NCI-H2227 (cell line): ENCODE data around the gene PCED1A.

Experiments
- DNase-seq: peaks from one replicate; lab custom pipeline; 2025; ENCODE audit not compliant: unreplicated experiment; lab: John Stamatoyannopoulos, UW

Gene PCED1A

DNA sequence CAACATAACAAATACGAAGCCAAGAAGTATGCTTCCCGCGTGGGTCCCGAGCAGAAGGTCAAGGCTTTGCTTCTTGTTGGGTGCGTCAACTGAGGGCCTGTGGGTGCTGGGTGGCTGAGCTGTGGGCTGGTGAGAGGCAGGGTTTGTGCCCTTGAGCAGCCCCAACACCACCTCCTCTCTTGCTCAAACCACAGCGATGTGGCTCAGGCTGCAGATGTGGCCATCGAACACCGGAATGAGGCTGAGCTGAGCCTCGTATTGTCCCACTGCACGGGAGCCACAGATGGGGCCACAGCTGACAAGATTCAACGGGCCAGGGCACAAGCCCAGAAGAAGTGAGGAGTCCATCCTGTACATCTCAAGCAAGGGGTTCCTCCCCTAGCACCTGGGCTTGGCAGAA is 25.8 kb upstream of the PCED1A start:
- DNase-seq, result no peak

GRCh38 chr20:2865630-2866029 is 25.2 kb upstream of the PCED1A start:
- DNase-seq, result no peak

DNA sequence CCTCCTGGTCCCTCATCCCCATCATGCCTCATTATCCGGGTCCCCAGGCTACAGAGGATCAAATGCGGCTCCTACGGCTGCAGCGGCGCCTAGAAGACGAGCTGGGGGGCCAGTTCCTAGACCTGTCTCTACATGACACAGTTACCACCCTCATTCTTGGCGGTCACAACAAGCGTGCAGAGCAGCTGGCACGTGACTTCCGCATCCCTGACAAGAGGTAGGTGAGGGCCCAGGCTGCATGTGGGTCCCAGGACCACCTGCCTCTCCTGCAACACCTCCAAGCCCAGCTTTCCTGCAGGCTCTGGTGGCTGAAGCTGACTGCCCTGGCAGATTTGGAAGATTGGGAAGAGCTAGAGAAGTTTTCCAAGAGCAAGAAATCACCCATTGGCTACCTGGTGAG is 24.6 kb upstream of the PCED1A start:
- no peak for DNase-seq

GRCh38 chr20:2864626-2865025 is 24.2 kb upstream of the PCED1A start:
- no peak for DNase-seq

DNA sequence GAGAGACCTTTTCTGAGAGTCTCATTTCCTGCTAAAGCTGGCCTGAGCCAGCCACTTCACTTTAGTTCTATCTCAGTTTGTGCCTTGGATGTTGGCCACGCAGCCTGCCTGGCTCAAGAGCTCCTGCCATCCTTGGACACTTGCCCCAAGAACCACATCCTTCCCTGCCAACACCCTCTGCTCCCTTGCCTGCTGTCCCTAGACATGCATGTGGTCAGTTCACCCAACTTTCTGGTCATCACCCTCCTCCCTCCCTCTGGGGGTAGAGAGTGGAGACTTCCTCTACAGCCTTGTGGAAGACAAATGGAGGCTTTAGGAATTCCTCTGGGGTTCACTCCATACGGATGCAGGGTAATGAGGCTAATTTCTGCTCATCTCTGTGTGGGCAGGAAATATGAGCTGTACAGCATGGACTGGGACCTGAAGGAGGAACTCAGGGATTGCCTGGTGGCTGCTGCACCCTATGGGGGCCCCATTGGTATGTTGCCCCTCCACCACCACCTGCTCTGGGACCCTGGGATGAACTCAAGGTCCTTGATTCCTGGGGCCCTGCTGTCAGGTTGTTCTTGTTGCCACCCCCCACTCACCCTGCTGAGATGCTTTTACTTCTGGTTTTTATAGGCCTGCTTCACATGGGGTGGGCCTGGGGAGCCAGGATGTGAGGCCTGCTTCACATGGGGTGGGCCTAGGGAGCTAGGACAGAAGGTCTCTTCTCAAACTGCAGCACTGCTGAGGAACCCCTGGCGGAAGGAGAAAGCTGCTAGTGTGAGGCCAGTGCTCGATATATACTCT is 19.1 kb upstream of the PCED1A start:
- DNase-seq, result no peak

DNA sequence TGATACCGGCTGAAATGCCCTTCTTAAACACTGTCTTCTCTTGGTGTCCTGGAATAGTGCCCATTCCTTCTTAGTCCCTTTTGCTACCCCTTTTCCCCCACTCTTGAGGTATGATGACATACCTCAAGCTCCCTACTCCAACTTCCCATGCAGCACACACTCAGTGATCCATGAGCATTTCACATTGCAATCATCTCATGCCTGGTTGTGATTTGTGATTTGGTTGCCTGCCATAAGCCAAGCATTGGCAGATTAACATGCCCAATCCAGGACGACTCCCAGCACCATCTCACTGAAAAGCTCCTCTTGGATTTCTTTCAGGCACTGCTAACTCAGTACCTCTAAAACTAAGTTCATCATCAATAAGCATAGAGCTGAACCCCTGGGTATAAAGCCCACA is 18.1 kb upstream of the PCED1A start:
- DNase-seq, result no peak

- DNase-seq, result no peak
Measured at GRCh38 chr20:2851086-2851485, 10.6 kb upstream of the PCED1A start.

DNA sequence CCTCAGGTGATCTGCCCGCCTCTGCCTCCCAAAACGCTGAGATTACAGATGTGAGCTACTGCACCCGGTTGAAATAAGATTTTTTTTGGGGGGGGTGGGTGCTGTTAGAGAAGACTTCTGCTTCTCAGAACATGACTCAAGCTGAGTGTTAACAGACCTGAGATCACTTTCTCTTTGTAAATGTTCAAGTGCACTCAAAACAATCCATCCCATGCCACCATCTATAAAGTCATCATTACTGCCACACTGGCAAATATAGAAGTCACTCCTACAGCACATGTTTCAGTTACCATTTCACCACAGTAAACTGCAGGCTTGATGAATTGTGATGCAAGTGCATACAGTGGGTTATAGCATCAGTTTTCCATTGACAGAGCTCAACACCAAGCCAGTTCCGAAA is 9.1 kb upstream of the PCED1A start:
- no peak for DNase-seq

DNA sequence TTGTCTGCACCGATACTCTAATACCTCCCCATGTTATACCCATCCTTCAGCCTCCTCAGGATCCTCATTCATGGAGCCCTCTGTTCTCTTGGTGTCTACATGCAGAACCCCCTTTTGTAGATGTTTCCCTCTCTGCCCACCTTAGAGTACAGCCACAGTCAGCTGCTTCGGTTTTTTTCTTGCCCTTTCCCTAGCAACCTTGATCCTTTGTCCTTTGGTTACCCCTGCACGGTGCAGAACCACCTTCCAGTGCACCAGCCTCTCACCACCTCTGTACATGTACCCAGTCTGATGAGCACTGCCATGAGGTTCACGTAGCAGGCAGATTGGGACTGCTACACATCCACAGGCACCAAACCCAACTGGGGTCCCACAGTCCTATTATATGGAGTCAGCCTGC is 7.3 kb upstream of the PCED1A start:
- DNase-seq, result no peak

GRCh38 chr20:2846698-2847097 is 6.2 kb upstream of the PCED1A start:
- DNase-seq, result no peak

- DNase-seq, result no peak
Measured at GRCh38 chr20:2845607-2846006, 5.2 kb upstream of the PCED1A start.

- peak; percentile 64 for DNase-seq
Measured at GRCh38 chr20:2840967-2841531, 594 bp upstream of the PCED1A start.

DNA sequence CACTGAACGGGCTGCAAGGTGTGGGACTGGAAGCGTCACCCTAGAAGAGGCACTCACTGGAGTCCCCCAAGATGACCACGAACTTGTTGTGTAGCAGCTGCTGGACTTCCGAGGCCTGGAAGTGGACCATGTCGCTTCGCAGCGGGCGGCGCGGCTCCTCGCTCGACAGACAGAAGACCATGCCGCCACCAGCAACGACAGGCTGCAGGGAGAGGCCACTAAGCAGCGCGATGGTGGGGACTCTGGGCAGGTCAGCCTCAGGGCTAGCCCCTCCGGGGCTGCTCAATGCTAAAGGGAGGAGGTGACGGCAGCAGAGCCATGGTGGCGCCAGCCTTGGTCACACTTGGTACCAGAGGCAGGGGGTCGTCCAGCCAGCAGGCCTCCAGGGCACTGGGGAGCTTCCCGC is 720 bp downstream of the PCED1A start:
- no peak for DNase-seq

GRCh38 chr20:2838847-2839671 is 1.4 kb downstream of the PCED1A start:
- DNase-seq, result no peak

DNA sequence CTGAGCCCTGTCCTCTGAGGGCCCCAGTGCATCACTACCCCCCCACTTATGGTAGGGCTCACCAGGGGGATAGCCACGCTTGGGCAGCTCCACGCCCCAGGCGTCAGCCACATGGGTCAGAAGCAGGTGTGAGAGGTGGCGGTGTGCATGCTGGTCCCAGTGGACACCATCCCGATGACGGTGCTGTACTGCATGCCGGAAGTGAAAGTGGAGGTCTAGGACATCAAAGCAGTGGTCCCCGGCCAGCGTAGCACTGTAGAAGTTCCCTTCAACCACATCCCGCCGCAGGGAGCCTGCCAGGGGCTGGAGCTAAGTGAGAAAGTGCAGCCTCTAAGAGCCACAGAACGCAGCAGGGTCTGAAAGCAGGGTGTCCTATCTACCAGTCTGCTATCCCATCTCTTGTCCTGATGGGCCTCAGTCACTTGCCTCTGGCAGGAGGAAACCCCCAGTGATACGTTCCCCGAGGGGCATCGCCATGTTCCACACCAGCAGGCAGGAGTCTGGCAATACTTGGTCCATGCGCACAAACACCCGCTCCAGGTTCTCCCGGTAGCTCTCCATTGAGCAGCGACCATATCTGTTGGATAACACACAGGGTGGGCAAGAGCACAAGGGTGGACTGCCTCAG is 2.2 kb downstream of the PCED1A start:
- no peak for DNase-seq

- no peak for DNase-seq
Measured at GRCh38 chr20:2837221-2837960, 3.1 kb downstream of the PCED1A start.

DNA sequence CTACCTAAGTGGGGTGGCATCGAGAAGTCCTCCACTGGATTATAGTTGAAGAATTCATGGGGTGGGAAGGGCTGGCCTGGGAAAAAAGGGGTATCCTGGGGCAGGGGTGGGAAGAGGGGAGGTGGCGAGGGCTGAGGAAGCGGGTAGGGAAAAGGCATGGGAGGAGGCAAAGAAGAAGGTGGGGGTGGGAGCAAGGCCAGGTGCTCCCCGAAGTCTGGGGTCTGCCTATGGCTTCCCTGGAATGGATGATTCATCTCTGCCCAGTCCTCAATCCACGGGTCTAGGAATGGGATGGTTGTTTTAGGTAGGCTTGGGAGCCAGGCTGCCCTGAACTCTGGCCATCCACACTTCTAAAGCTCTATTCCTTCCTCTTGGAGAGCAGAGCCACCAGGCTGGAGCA is 4.4 kb downstream of the PCED1A start:
- no peak for DNase-seq

GRCh38 chr20:2835331-2835796 is 5.1 kb downstream of the PCED1A start:
- DNase-seq, result no peak

- DNase-seq, result no peak
Measured at GRCh38 chr20:2834401-2835110, 5.9 kb downstream of the PCED1A start.

DNA sequence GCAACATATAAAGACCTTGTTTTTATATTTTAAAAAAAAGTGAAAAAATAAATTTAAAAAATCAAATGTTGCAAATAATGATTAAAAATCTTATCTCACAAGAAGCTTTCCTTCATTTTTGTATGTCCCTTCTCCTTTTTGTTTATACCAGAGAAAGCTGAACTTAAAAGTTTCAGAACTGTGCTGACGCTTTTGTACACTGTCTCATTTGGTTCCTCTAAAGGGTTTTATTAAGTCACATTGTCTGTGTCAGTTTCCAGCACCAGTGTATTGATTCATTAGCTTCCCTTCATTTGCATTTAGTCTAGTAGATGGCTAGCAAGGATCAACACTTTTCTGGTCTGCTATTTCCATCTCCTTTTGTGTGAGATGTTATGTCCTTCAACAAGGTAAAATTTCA is 6.7 kb downstream of the PCED1A start:
- DNase-seq, result no peak
